Gastroesophageal sphincter (tissue), 3 donors: Measurements from ENCODE around the gene SF3B5.

Experiments used
- EP300 ChIP-seq: sonication (generic); formaldehyde crosslinking; IDR thresholded peaks from one replicate; pipeline ENCODE4 v1.6.1; 2017; ENCODE audit warnings: antibody characterized with exemption, mild to moderate bottlenecking
- TF ChIP-seq, protein P1 (sequence below), 4 experiments: fragments of 200-600 bp in 2 of 4; fragments of 450-650 bp in 2 of 4; sonication (generic) in 1 of 4; IDR thresholded peaks; one replicate each; pipeline ENCODE4 v1.5.1; 2017 to 2019; ENCODE audit warnings: antibody characterized with exemption in 4 of 4, mild to moderate bottlenecking in 2 of 4, moderate library complexity in 2 of 4

DNA sequence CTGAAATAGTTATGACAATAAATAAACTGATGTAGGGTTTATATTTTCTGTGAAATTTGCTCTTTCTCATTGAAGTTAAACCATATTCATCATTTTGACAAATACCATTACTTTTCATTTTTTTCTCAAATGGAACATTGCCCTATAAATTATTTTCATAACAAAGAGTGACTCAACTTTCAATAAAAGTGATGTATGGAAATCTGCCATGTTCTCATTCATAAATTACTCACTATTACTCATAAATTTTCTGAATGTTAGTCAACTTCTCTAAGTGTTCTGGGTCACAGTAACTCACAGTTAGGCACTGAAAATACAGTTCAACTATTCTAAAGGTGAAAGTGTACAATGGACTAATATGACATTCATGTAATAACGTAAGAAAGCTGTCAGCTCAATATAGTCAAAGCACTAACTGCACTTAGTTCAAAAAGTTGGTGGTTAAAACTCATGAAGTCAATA is 35.9 kb upstream of the SF3B5 start:
- TF ChIP-seq, protein P1, sequence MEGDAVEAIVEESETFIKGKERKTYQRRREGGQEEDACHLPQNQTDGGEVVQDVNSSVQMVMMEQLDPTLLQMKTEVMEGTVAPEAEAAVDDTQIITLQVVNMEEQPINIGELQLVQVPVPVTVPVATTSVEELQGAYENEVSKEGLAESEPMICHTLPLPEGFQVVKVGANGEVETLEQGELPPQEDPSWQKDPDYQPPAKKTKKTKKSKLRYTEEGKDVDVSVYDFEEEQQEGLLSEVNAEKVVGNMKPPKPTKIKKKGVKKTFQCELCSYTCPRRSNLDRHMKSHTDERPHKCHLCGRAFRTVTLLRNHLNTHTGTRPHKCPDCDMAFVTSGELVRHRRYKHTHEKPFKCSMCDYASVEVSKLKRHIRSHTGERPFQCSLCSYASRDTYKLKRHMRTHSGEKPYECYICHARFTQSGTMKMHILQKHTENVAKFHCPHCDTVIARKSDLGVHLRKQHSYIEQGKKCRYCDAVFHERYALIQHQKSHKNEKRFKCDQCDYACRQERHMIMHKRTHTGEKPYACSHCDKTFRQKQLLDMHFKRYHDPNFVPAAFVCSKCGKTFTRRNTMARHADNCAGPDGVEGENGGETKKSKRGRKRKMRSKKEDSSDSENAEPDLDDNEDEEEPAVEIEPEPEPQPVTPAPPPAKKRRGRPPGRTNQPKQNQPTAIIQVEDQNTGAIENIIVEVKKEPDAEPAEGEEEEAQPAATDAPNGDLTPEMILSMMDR (IDR thresholded peaks at IDR 0.05), result no peak
- no peak for TF ChIP-seq EP300
